HEK293 (cell line): ENCODE data around the gene ST7.

Experiments
- CTCF ChIA-PET: fragments of 350-600 bp; formaldehyde crosslinking; extraction: SDS; loops from one replicate; lab custom pipeline; 2021; ENCODE audit warnings: antibody characterized with exemption; lab: Yijun Ruan, JAX
- POLR2A ChIA-PET: fragments of 300-600 bp; formaldehyde crosslinking; extraction: SDS; loops from one replicate; lab custom pipeline; 2020; ENCODE audit warnings: antibody characterized with exemption, inconsistent platforms; lab: Yijun Ruan, JAX
- H3K27ac ChIP-seq: fragments of 200-500 bp; sonication (Bioruptor generic); 2 replicates; pipeline ENCODE4 v1.5.1; 2014; ENCODE audit warnings: low read depth, low read length, control low read depth, inconsistent platforms; ENCODE audit errors: extremely low read depth
- H3K36me3 ChIP-seq, 2 experiments: fragments of 200-500 bp in 1 of 2; sonication (Bioruptor generic) in 1 of 2; 1 replicate in 1 of 2; 2 replicates in 1 of 2; pipeline ENCODE4 v1.5.1; 2014 to 2017; ENCODE audit warnings: inconsistent platforms in 2 of 2, low read length in 2 of 2; ENCODE audit not compliant: control insufficient read depth in 2 of 2, insufficient read depth in 1 of 2
- H3K4me1 ChIP-seq: fragments of 200-500 bp; sonication (Bioruptor generic); 2 replicates; pipeline ENCODE4 v1.5.1; 2014; ENCODE audit warnings: mild to moderate bottlenecking, low read length, inconsistent platforms; ENCODE audit not compliant: control insufficient read depth, insufficient read depth
- H3K4me3 ChIP-seq: 2 replicates; pipeline ENCODE4 v1.5.1; 2011; ENCODE audit warnings: low read depth, mild to moderate bottlenecking, control low read depth, low read length, moderate library complexity
- H3K9me3 ChIP-seq: fragments of 200-500 bp; sonication (Bioruptor generic); 2 replicates; pipeline ENCODE4 v1.5.1; 2014; ENCODE audit warnings: low read depth, low read length, inconsistent platforms; ENCODE audit not compliant: control insufficient read depth, insufficient read depth
- GLI2 ChIP-seq: fragments of 450-650 bp; formaldehyde crosslinking; IDR thresholded peaks from 2 replicates; pipeline ENCODE4; 2017; ENCODE audit warnings: missing biosample characterization, missing genetic modification characterization, low read depth, borderline replicate concordance
- IKZF3 ChIP-seq: fragments of 450-650 bp; IDR thresholded peaks from 2 replicates; pipeline ENCODE4 v1.5.0; 2018; ENCODE audit warnings: missing biosample characterization, mild to moderate bottlenecking, missing genetic modification characterization, moderate library complexity
- KLF7 ChIP-seq: fragments of 450-650 bp; formaldehyde crosslinking; IDR thresholded peaks from 2 replicates; pipeline ENCODE4 v1.5.1; 2016; ENCODE audit warnings: missing biosample characterization, missing genetic modification characterization, borderline replicate concordance
- OVOL3 ChIP-seq: fragments of 450-650 bp; formaldehyde crosslinking; IDR thresholded peaks from 2 replicates; pipeline ENCODE4 v1.5.1; 2016; ENCODE audit warnings: missing biosample characterization, missing genetic modification characterization
- RBAK ChIP-seq: fragments of 450-650 bp; formaldehyde crosslinking; IDR thresholded peaks from 2 replicates; pipeline ENCODE4 v1.5.1; 2016; ENCODE audit warnings: missing biosample characterization, missing genetic modification characterization
- SCRT1 ChIP-seq: fragments of 450-650 bp; formaldehyde crosslinking; IDR thresholded peaks from 2 replicates; pipeline ENCODE4 v1.5.1; 2016; ENCODE audit warnings: missing biosample characterization, missing genetic modification characterization, borderline replicate concordance
- SCRT2 ChIP-seq: fragments of 450-650 bp; formaldehyde crosslinking; IDR thresholded peaks from 2 replicates; pipeline ENCODE4 v1.5.1; 2016; ENCODE audit warnings: missing biosample characterization, missing genetic modification characterization
- WT1 ChIP-seq: fragments of 450-650 bp; formaldehyde crosslinking; IDR thresholded peaks from 2 replicates; pipeline ENCODE4 v1.5.1; 2016; ENCODE audit warnings: missing biosample characterization, missing genetic modification characterization
- ZBTB21 ChIP-seq: fragments of 450-650 bp; formaldehyde crosslinking; IDR thresholded peaks from 2 replicates; pipeline ENCODE4 v1.5.1; 2017; ENCODE audit warnings: missing biosample characterization, missing genetic modification characterization
- ZBTB7A ChIP-seq: fragments of 450-650 bp; formaldehyde crosslinking; IDR thresholded peaks from 2 replicates; pipeline ENCODE4 v1.5.1; 2016; ENCODE audit warnings: low read depth, missing biosample characterization, missing genetic modification characterization
- ZNF112 ChIP-seq: fragments of 450-650 bp; formaldehyde crosslinking; IDR thresholded peaks from 2 replicates; pipeline ENCODE4 v1.5.0; 2017; ENCODE audit warnings: missing biosample characterization, missing genetic modification characterization
- ZNF132 ChIP-seq: fragments of 450-650 bp; formaldehyde crosslinking; IDR thresholded peaks from 2 replicates; pipeline ENCODE4 v1.5.1; 2017; ENCODE audit warnings: missing biosample characterization, missing genetic modification characterization, borderline replicate concordance
- ZNF138 ChIP-seq: fragments of 450-650 bp; formaldehyde crosslinking; IDR thresholded peaks from 2 replicates; pipeline ENCODE4 v1.5.1; 2016; ENCODE audit warnings: missing biosample characterization, missing genetic modification characterization, borderline replicate concordance
- ZNF146 ChIP-seq: fragments of 450-650 bp; formaldehyde crosslinking; IDR thresholded peaks from 2 replicates; pipeline ENCODE4 v1.5.1; 2016; ENCODE audit warnings: missing biosample characterization, missing genetic modification characterization
- ZNF148 ChIP-seq: fragments of 450-650 bp; formaldehyde crosslinking; IDR thresholded peaks from 2 replicates; pipeline ENCODE4 v1.5.0; 2017; ENCODE audit warnings: missing biosample characterization, missing genetic modification characterization, borderline replicate concordance
- ZNF155 ChIP-seq: fragments of 450-650 bp; formaldehyde crosslinking; IDR thresholded peaks from 2 replicates; pipeline ENCODE4 v1.5.1; 2016; ENCODE audit warnings: missing biosample characterization, missing genetic modification characterization
- ZNF2 ChIP-seq: fragments of 450-650 bp; formaldehyde crosslinking; IDR thresholded peaks from 2 replicates; pipeline ENCODE4 v1.5.1; 2016; ENCODE audit warnings: missing biosample characterization, missing genetic modification characterization
- ZNF26 ChIP-seq: fragments of 450-650 bp; formaldehyde crosslinking; IDR thresholded peaks from 2 replicates; pipeline ENCODE4 v1.5.1; 2016; ENCODE audit warnings: missing biosample characterization, missing genetic modification characterization
- ZNF391 ChIP-seq: fragments of 450-650 bp; formaldehyde crosslinking; IDR thresholded peaks from 2 replicates; pipeline ENCODE4 v1.5.1; 2016; ENCODE audit warnings: low read depth, missing biosample characterization, missing genetic modification characterization, borderline replicate concordance
- ZNF518A ChIP-seq: fragments of 450-650 bp; formaldehyde crosslinking; conservative IDR thresholded peaks from 2 replicates; pipeline ENCODE4 v1.5.1; 2016; ENCODE audit warnings: low read depth, missing biosample characterization, missing genetic modification characterization
- ZNF629 ChIP-seq: fragments of 450-650 bp; formaldehyde crosslinking; IDR thresholded peaks from 2 replicates; pipeline ENCODE4 v1.5.1; 2017; ENCODE audit warnings: missing biosample characterization, missing genetic modification characterization
- ZNF654 ChIP-seq: fragments of 450-650 bp; formaldehyde crosslinking; IDR thresholded peaks from 2 replicates; pipeline ENCODE4 v1.5.1; 2016; ENCODE audit warnings: low read depth, missing biosample characterization, missing genetic modification characterization
- ZNF701 ChIP-seq: fragments of 450-650 bp; formaldehyde crosslinking; IDR thresholded peaks from 2 replicates; pipeline ENCODE4 v1.5.1; 2016; ENCODE audit warnings: missing biosample characterization, missing genetic modification characterization
- ZNF843 ChIP-seq: fragments of 450-650 bp; formaldehyde crosslinking; IDR thresholded peaks from 2 replicates; pipeline ENCODE4 v1.5.1; 2016; ENCODE audit warnings: missing biosample characterization, missing genetic modification characterization
- TF ChIP-seq, protein P1 (sequence below): fragments of 450-650 bp; formaldehyde crosslinking; IDR thresholded peaks from 2 replicates; pipeline ENCODE4 v1.5.1; 2016; ENCODE audit warnings: missing biosample characterization, missing genetic modification characterization
- TF ChIP-seq, protein P2 (sequence below): fragments of 450-650 bp; formaldehyde crosslinking; IDR thresholded peaks from 2 replicates; pipeline ENCODE4 v1.5.1; 2016; ENCODE audit warnings: missing biosample characterization, missing genetic modification characterization

ST7 gene

DNA sequence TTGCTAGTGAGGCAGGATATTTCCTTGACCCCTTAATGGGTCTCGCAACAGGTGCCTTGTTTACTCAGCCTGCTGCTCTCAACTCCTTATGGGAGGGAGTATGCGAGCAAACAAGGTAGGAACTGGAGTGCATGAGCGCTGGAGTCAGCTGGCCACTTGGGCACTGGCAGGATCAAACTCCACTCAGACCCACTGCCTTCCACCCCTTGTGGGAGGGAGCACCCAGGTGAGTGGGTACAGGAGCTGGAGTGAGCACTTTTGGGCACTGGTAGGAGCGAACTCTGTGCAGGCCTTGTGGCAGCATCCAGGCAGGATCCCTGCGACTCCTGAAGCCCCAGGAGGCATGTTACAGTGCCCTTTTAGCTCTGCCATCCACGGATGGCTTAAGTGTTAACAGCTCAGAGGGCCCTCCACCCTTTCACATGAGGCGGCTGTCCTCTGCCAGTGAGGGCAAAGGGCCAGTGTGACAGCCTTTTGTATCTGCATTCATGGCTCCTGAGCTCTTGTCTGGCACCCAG lies 123.2 kb downstream of the ST7 start:
- TF ChIP-seq SCRT2 (tag by site-specific recombination) (peak; percentile 65), ZNF146 (no peak), ZBTB21 (tag by site-specific recombination) (no peak), ZNF155 (no peak), ZBTB7A (no peak), ZNF138 (tag by site-specific recombination) (no peak), ZNF843 (no peak), ZNF391 (tag by site-specific recombination) (no peak), OVOL3 (tag by site-specific recombination) (no peak), ZNF629 (no peak), ZNF2 (tag by site-specific recombination) (no peak), ZNF112 (tag by site-specific recombination) (no peak), ZNF148 (no peak), SCRT1 (tag by site-specific recombination) (0 out of 2 replicates have a peak, but pooled peaks have one; percentile 27), ZNF518A (no peak)
- TF ChIP-seq, protein P1, sequence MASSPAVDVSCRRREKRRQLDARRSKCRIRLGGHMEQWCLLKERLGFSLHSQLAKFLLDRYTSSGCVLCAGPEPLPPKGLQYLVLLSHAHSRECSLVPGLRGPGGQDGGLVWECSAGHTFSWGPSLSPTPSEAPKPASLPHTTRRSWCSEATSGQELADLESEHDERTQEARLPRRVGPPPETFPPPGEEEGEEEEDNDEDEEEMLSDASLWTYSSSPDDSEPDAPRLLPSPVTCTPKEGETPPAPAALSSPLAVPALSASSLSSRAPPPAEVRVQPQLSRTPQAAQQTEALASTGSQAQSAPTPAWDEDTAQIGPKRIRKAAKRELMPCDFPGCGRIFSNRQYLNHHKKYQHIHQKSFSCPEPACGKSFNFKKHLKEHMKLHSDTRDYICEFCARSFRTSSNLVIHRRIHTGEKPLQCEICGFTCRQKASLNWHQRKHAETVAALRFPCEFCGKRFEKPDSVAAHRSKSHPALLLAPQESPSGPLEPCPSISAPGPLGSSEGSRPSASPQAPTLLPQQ (tag by site-specific recombination), result no peak
- TF ChIP-seq, protein P2, sequence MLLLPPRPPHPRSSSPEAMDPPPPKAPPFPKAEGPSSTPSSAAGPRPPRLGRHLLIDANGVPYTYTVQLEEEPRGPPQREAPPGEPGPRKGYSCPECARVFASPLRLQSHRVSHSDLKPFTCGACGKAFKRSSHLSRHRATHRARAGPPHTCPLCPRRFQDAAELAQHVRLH, result no peak
- no peaks in the 10 kb centered on the region for H3K36me3 ChIP-seq
- H3K9me3 ChIP-seq, result no peaks in the 10 kb centered on the region
- ChIA-PET CTCF (interaction anchor here (1.0 kb wide), 1 partner anchor 42 kb away, joined by 3 read pairs; no protein-coding TSS in a partner anchor), POLR2A (no interaction called here)
- H3K27ac ChIP-seq, result no peak overlapping the region
- H3K4me3 ChIP-seq, result no peak overlapping the region
- H3K4me1 ChIP-seq, result peaks cover 8% of the 10 kb centered on the region; the same call in 1 of the 2 replicates

DNA sequence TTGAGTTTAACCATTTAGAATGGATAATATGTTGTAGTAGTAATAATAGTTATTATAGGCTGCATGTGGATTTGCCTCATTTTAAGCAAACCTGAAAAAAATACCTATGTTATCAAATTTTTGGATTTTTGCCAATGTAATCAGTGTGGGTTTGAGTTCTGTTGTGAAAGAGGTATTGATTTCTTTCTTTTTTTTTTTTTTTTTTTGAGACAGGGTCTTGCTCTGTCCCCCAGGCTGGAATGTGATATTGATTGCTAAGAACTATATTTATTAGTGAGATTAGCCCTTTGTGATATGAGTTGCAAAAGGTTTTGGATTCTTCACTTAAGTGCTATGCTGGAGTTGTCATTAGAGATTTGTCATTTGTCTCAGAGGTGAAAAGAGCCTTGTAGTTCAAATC lies 124.4 kb downstream of the ST7 start:
- peaks cover 3% of the 10 kb centered on the region; the same call in 1 of the 2 replicates for H3K4me1 ChIP-seq
- H3K4me3 ChIP-seq, result no peak overlapping the region
- ChIA-PET POLR2A (no interaction called here), CTCF (interaction anchor here (0.6 kb wide), 1 partner anchor 59 kb away, joined by 4 read pairs; no protein-coding TSS in a partner anchor)
- H3K36me3 ChIP-seq, result no peaks in the 10 kb centered on the region
- no peaks in the 10 kb centered on the region for H3K9me3 ChIP-seq
- no peak overlapping the region for H3K27ac ChIP-seq
- no peak for TF ChIP-seq ZNF2 (tag by site-specific recombination)
- no peak for TF ChIP-seq GLI2 (tag by site-specific recombination)
- no peak for TF ChIP-seq ZNF654 (tag by site-specific recombination)
- TF ChIP-seq ZNF701 (tag by site-specific recombination), result no peak
- no peak for TF ChIP-seq KLF7
- TF ChIP-seq WT1 (tag by site-specific recombination), result no peak
- no peak for TF ChIP-seq IKZF3 (tag by site-specific recombination)
- no peak for TF ChIP-seq RBAK (tag by site-specific recombination)
- no peak for TF ChIP-seq ZNF138 (tag by site-specific recombination)
- TF ChIP-seq ZNF132, result no peak
- TF ChIP-seq ZNF26 (tag by site-specific recombination), result no peak
